HG02571 (cell line): ENCODE data around the gene NEK7.
A peak's percentile ranks its signal among the peaks of the same experiment; 100 is the strongest.
"Not testable (repeated sequence)": the region's sequence is repeated elsewhere in the genome, so short reads cannot be mapped to it uniquely, and the experiment has no call there.

ENCODE experiments used
- ATAC-seq: cut with Tn5 transposase; IDR thresholded peaks from one replicate; pipeline ENCODE4 v1.9.1; 2021; ENCODE audit warnings: mild to moderate bottlenecking, moderate library complexity; ENCODE audit not compliant: unreplicated experiment

The NEK7 gene

GRCh38 chr1:198280080-198280479 is 123.3 kb downstream of the NEK7 start:
- no peak for ATAC-seq

GRCh38 chr1:198281911-198282310 is 125.1 kb downstream of the NEK7 start:
- ATAC-seq = no peak

GRCh38 chr1:198283222-198283621 is 126.4 kb downstream of the NEK7 start:
- no peak for ATAC-seq

- ATAC-seq = no peak
Observed at GRCh38 chr1:198287916-198288315, 131.1 kb downstream of the NEK7 start.

- no peak for ATAC-seq
Observed at GRCh38 chr1:198290089-198290683, 133.4 kb downstream of the NEK7 start.

- no peak for ATAC-seq
Observed at GRCh38 chr1:198291036-198291435, 134.2 kb downstream of the NEK7 start.

- no peak for ATAC-seq
Observed at GRCh38 chr1:198291924-198292323, 135.1 kb downstream of the NEK7 start.

- ATAC-seq = no peak
Observed at GRCh38 chr1:198295225-198295624, 138.4 kb downstream of the NEK7 start.

GRCh38 chr1:198295971-198296370 is 139.2 kb downstream of the NEK7 start:
- ATAC-seq = no peak

- ATAC-seq = no peak
Observed at GRCh38 chr1:198297281-198297680, 140.5 kb downstream of the NEK7 start.

- ATAC-seq = no peak
Observed at GRCh38 chr1:198298640-198299039, 141.8 kb downstream of the NEK7 start.

- ATAC-seq = no peak
Observed at GRCh38 chr1:198300451-198300850, 143.7 kb downstream of the NEK7 start.

- no peak for ATAC-seq
Observed at GRCh38 chr1:198304431-198304830, 147.6 kb downstream of the NEK7 start.

- not testable (repeated sequence) for ATAC-seq
Observed at GRCh38 chr1:198314817-198315216, 158.0 kb downstream of the NEK7 start.

GRCh38 chr1:198315331-198315730 is 158.5 kb downstream of the NEK7 start:
- ATAC-seq = not testable (repeated sequence)

- no peak for ATAC-seq
Observed at GRCh38 chr1:198316546-198317100, 159.8 kb downstream of the NEK7 start.

GRCh38 chr1:198318085-198318484 is 161.3 kb downstream of the NEK7 start:
- peak; percentile 51 for ATAC-seq

- ATAC-seq = no peak
Observed at GRCh38 chr1:198320759-198321158, 164.0 kb downstream of the NEK7 start.

- no peak for ATAC-seq
Observed at GRCh38 chr1:198326232-198326631, 169.4 kb downstream of the NEK7 start.

- no peak for ATAC-seq
Observed at GRCh38 chr1:198326915-198327314, 170.1 kb downstream of the NEK7 start.

- ATAC-seq = no peak
Observed at GRCh38 chr1:198328458-198329032, 171.7 kb downstream of the NEK7 start.

GRCh38 chr1:198330982-198331615 is 174.3 kb downstream of the NEK7 start:
- no peak for ATAC-seq
